T-helper 9 cell (primary cell): ENCODE results near the gene RASSF7.

ENCODE experiments used
- DNase-seq: peaks from one replicate; pipeline ENCODE4 v3.0.0-alpha.2; 2020

RASSF7 gene

DNA sequence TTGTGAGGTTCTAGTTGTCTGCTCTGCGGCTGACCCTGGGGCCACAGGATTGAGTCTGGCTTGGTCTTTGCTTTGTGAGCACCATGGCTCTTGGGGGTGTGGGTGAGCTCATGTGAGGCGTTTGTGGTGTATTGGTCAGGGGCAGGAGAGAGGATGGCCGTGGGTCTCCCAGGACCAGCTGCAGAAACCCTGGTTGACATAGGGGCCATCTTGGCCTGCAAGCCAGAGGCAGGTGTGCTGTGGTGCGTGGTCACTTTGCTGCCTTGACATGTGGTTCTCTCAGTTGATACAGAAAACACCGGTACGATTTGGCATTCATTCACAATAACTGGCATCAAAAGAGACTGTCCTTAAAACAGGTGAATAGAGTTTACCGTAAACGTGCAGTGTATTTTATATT is 26.8 kb downstream of the RASSF7 start:
- no peak for DNase-seq

DNA sequence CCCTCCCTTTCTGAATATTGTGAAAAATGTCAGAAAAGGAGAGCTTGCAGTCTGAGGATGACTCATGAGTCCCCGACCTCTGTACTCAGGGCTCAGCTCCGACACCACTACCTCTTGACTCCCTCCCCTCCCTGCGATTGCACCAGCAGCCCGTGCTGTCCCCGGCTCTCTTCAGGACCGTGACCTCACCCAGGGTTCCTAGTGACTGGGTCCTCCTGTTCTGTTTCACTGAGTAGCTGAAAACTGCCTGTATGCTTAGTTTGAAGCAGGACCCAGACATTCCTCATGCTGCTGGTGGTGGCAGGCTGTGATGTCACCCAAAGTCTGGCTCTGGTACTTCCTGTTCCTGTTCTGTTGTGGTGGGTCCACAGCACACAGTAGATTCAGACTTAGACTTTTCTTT is 27.2 kb downstream of the RASSF7 start:
- DNase-seq = peak; percentile 52

DNA sequence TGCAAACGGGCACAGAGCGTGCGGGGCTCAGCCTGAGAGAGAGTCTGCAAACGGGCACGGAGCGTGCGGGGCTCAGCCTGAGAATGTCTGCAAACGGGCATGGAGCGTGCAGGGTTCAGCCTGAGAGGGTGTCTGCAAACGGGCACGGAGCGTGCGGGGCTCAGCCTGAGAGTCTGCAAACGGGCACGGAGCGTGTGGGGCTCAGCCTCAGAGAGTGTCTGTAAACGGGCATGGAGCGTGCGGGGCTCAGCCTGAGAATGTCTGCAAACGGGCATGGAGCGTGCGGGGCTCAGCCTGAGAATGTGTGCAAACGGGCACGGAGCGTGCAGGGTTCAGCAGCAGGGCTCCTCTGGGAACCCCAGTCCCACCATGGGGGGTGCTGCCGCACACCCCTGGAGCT is 29.0 kb downstream of the RASSF7 start:
- DNase-seq = no peak

DNA sequence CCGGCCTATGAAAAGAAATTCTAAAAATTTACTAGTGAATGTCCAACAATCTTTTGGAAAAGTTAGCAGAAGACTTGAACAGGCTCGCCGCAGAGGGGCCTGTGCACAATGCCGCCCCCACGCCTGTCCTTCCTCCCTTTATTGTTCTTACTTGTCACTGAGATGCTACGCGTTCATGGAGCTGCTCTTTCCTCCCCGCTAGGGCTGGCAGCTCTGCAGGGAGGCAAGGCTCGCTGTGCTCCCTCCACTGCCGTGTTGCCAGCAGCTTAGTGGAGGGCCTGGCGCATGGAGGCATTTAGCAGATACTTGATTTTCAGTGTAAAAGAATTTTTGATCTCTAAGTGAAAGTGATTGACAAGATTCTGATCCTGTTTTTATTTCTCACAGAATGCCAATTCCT is 30.2 kb downstream of the RASSF7 start:
- no peak for DNase-seq

DNA sequence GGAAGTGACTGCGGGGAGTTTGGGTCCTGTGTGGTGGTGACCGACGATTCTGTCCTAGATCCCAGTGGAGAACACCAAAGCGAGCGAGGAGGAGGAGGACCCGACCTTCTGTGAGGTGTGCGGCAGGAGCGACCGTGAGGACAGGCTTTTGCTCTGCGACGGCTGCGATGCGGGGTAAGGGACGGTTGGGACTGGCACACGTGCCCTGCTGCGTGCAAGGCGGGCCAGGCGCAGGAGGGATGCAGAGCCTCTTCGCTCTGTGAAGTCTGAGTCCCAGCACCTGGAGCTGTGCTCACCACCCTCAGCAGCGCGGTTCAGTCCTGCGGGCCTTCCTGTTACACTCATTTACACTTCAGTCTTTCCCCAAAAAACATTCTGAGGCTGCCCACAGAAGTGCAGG is 31.7 kb downstream of the RASSF7 start:
- DNase-seq = no peak

DNA sequence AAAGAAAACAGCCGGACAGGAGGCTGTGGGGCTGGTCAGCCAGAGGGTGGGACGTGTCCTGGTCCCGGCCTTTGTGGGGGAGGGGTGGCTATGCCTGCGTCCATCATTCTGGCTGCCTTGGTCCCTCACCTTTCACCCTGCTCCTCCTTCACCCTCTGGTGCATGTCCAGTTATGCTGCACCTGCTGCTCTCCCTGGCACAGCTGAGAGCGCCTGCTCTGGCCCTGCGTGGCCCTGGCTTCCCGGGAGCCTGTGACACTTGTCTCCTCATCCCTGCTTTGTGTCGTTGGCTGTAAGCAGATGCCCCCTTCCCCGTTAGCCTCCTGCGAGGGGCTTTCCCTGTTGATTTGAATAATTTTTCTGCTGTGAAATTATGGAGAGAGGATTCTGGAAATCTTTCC is 32.1 kb downstream of the RASSF7 start:
- DNase-seq = no peak

DNA sequence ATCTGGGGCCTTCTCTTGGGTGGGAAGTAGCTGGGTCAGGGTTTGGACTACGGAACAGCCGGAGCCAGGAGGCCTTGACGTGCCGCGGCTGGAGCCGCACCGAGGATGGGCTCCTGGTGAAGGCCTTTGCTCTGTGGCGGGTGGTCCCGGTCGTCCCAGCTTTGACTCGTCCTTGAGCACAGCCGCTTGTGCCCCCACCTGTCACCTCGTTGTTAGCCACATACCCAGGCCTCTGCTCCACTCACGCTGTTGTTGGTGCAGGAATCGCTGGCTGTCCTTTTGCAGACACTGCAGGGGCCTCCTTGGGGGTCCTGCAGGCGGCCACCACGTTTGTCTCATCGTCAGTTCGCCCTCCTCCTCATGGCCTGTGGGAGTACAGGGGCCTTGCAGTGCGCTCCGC is 32.6 kb downstream of the RASSF7 start:
- no peak for DNase-seq

DNA sequence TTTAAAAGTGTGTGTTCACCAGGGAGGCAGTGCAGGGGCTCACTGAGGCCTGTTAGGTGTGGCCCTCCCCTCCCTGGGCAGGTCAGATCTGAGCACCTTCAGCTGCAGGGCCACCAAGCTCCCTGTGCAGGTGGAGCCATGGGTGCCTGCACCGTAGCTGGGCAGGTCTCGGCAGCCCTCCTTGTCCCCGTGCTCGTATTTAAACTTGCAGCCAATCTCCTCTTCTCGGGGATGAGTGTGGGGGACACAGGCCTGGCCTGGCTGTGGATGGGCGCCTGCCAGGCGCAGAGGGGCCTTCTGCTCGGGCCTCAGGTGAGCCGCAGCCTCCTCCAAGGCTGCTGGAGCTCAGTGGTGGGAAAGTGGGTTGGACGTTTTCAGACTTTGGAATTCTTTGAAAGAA is 34.6 kb downstream of the RASSF7 start:
- DNase-seq = no peak

DNA sequence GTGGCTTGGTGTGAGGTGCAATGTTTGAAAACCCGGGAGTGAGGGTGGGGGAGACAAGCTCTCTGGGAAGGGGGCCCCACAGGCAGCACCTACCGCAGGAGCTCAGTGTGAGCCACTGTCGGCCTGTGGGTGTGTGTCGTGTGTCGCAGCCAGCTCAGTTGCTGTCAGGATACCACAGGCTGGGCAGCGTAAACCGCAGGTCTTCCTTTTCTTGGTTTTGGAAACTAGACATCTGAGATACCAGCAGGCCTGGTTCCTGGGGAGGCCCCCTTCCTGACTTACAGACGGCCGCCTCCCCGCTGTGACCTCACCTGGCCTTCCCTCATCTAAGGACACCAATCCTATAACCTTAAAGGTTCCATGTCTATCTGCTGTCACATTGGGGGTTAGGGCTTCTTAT is 35.6 kb downstream of the RASSF7 start:
- DNase-seq = no peak

DNA sequence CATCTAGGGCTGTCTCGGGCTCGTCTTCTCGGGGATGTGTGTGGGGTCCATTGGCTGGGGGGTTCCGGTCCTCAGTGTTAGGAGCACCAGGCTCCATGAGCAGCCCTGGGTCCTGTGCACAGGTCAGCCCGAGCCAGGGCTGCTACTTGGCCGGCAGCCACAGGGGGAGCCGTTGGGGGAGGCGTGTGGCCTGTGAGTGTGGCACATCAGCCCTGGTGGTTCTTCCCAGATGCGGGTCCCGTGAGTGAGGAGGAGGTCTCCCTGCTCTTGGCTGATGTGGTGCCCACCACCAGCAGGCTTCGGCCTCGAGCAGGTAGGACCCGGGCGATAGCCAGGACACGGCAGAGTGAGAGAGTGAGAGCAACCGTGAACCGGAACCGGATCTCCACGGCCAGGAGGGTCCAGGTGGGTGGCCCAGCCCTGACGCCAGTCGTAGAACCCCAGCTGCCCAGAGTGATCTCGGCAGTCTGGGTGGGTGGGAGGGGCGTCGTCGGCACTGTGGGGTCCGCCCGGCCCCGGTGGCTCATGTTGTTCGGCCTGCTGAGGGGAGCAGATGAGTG is 36.5 kb downstream of the RASSF7 start:
- no peak for DNase-seq

DNA sequence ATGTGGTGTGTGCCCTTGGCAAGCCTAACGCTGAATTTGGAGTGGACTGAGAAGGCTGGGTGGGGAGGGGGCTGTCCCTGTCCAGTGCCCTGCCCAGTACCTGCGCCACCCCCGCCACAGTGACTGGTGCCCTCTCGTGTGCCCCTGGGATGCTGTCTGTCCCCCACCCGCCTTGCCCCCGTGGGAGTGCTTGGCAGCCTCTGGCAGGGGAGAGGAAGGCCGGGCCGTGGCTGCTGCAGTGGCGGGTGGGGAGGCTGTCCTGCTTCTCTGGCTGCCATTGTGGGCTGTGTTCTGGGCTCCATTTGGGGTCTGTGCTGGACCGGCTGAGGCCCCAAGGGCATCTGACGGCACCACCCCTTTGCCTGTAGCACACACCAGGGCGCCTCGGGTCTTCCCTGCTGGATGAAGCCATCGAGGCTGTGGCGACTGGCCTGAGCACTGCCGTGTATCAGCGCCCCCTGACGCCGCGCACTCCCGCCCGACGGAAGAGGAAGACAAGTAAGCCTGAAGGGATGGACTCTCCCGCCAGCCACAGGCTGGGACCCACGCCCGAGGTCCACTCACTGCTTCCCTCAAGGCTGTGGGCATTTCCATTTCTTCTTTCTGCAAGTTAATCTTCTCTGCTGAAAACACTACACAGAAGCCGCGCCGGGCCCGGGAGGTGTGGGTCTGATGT is 37.4 kb downstream of the RASSF7 start:
- no peak for DNase-seq

DNA sequence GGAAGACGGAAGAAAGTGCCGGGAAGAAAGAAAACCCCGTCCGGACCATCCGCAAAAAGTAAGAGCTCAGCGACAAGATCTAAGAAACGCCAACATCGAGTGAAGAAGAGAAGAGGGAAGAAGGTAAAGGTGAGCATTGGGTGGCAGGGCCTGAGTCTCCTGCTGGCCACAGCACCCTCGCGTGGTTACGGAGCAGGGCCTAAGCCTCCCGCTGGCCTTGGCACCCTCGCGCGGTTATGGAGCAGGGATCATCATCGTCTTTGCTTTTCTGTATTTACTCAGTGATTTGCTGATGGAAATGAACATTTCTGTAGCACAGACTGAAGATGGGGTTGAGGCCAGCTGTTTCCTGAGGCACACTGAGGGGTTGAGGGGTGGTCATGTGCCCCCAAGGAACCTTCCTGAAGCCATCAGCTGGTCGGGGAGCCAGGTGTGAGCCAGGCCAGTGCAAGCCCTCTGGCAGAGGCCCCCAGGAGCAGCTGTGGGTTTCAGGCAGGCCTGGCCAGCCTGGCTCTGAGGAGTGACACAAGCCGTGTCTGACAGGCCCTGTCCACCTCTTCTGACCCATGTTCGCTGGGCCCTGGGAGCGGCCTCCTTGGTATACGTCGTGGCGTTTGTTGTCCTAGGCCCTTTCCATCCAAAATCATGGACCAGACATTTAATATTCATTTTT is 40.9 kb downstream of the RASSF7 start:
- no peak for DNase-seq

DNA sequence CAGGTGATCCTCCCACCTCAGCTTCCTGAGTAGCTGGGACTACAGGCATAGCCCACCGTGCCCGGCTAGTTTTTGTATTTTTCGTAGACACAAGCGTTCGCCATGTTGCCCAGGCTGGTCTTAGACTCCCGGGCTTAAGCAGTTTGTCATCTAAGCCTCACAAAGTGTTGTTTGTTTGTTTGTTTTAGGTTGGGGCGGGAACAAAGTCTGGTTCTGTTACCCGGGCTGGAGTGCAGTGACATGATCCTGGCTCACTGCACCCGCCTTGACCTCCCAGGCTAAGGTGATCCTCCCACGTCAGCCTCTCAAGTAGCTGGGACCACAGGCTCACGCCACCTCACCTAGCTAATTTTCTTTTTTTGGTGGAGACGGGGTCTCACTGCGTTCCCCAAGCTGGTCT is 42.4 kb downstream of the RASSF7 start:
- no peak for DNase-seq

DNA sequence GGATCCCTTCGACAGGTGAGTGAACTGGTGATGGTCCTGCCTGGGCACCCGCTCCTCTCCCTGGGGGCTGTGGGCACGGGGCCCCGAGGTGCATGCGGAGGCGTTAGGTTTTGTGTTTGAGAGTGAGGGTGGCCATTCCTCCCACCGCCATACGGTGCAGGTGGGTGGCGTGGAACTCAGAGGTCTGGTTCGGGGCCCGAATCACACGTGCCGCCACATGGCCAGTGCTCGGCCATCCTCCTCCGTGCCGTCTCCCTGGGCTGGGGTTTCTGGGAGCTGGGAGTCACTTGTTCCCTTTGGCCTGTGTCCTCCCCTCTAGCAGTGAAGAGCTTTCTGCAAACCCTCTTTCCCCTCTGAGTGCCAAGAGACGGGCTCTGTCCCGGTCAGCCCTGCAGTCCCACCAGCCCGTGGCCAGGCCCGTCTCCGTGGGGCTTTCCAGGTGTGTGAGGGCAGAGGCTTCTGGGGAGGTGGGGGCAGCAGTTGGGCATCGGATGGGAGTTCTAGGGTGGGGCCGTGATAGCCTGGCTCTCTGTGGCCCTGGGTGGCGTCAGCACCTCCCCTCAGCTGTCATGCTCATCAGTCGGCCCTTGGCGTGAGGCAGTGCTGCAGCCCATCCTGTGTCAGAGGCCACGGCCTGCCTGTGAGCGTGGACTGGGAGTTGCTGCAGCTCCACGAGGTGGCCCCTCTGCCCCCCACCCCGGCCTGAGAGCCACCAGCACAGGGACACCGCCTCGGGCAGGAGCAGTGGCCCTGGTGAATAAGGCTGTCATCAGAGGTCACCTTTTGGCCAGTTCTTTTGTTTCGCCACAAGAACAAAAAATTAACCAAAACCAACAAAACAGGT is 44.7 kb downstream of the RASSF7 start:
- DNase-seq = no peak

DNA sequence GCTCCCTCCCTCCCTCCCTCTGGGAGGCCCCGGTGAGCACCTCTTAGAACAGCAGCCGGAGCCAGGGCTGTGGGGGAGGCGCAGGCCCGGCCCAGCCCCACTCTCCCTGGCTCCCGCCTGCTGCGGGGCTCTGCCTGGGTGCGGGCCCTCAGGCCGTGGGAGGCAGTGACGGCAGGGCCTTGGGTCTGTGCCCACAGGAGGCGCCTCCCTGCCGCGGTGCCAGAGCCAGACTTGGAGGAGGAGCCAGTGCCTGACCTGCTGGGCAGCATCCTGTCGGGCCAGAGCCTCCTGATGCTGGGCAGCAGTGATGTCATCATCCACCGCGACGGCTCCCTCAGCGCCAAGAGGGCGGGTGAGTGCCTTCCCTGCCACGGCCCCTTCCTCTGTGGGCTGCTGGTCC is 45.5 kb downstream of the RASSF7 start:
- no peak for DNase-seq

DNA sequence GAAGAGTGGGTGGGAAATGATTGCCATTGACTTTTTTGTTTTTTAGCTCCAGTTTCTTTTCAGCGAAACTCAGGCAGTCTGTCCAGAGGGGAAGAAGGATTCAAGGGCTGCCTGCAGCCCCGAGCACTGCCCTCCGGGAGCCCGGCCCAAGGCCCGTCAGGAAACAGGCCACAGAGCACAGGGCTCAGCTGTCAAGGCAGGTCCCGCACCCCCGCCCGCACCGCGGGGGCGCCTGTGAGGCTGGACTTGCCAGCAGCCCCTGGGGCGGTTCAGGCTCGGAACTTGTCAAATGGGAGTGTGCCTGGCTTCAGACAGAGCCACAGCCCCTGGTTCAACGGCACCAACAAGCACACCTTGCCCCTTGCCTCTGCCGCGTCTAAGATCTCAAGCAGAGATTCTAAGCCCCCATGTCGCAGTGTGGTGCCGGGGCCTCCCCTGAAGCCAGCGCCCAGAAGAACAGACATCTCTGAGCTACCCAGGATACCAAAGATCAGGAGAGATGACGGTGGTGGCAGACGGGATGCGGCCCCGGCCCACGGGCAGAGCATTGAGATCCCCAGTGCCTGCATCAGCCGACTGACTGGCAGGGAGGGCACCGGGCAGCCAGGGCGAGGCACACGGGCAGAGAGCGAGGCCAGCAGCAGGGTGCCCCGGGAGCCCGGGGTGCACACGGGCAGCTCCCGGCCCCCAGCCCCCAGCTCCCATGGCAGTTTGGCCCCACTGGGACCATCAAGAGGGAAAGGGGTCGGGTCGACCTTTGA is 46.4 kb downstream of the RASSF7 start:
- DNase-seq = no peak

DNA sequence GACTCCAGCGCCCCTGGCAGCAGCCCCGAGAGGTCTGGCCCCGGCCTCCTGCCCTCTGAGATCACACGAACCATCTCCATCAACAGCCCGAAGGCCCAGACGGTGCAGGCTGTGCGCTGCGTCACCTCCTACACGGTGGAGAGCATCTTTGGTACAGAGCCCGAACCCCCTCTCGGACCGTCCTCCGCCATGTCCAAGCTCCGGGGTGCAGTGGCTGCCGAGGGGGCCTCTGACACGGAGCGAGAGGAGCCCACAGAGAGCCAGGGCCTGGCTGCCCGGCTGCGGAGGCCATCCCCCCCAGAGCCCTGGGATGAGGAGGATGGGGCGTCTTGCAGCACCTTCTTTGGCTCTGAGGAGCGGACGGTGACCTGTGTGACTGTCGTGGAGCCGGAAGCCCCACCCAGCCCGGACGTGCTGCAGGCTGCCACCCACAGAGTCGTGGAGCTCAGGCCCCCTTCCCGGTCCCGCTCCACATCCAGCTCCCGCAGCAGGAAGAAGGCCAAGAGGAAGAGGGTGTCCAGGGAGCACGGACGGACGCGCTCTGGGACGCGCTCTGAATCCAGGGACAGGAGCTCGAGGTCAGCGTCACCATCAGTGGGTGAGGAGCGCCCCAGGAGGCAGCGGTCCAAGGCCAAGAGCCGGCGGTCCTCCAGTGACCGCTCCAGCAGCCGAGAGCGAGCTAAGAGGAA is 47.3 kb downstream of the RASSF7 start:
- no peak for DNase-seq

DNA sequence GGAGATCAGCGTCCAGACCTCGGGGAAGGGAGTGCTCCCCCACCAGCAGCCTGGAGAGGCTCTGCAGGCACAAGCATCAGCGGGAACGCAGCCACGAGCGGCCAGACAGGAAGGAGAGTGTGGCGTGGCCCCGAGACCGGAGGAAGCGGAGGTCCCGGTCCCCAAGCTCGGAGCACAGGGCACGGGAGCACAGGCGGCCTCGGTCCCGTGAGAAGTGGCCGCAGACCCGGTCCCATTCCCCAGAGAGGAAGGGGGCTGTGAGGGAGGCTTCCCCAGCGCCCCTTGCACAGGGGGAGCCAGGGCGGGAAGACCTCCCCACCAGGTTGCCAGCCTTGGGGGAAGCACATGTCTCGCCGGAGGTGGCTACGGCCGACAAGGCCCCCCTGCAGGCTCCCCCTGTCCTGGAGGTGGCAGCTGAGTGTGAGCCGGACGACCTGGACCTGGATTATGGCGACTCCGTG is 48.1 kb downstream of the RASSF7 start:
- no peak for DNase-seq

DNA sequence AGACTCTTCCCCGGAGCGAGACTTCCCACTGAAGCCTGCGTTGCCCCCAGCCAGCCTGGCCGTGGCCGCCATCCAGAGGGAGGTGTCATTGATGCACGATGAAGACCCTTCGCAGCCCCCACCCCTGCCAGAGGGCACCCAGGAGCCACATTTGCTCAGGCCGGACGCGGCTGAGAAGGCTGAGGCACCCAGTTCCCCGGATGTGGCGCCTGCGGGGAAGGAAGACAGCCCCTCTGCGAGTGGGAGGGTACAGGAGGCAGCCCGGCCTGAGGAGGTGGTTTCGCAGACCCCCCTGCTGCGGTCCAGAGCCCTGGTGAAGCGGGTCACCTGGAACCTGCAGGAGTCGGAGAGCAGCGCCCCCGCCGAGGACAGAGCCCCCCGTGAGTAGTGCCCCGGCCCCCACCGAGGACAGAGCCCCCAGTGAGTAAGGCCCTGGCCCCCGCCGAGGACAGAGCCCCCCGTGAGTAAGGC is 48.6 kb downstream of the RASSF7 start:
- DNase-seq = no peak

DNA sequence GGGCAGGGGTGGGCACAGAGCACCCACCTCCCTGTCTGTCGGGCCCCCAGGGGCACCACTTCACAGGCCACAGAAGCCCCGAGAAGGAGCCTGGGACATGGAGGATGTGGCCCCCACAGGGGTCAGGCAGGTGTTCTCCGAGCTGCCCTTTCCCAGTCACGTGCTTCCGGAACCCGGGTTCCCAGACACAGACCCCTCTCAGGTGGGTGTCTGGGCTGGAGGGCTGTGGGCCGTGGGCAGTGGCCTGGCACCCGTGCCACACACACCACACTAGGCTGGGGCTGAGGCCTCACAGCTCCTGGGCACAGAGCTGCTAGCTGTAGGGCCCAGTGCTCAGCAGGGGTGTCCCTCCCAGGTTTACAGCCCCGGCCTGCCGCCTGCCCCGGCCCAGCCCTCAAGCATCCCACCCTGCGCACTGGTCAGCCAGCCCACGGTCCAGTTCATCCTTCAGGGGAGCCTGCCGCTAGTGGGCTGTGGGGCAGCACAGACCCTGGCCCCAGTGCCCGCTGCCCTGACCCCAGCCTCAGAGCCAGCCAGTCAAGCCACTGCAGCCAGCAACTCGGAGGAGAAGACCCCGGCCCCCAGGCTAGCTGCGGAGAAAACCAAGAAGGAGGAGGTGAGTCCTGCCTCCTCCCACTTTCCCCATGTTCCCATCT is 49.5 kb downstream of the RASSF7 start:
- DNase-seq = no peak
